B cell (primary cell): ENCODE measurements around the gene NMNAT3. TPM values are rescaled to one million over a fixed set of nuclear protein-coding genes. Genes with fewer than 3 reads are reported as not detected.

Source experiments
- ATAC-seq: fragments of 200-7000 bp; cut with Tn5 transposase; one replicate; pipeline ENCODE4 v1.10.0; 2021; ENCODE audit warnings: low read depth, mild to moderate bottlenecking, moderate number of reproducible peaks, moderate library complexity
- CTCF ChIA-PET: fragments of 350-600 bp; sonication (Branson Sonifier 250); formaldehyde crosslinking; loops from one replicate; lab custom pipeline; 2021; ENCODE audit warnings: antibody characterized with exemption, inconsistent platforms; lab: Charles Lee
- POLR2A ChIA-PET: fragments of 350-600 bp; sonication (Branson Sonifier 250); formaldehyde crosslinking; loops from one replicate; lab custom pipeline; 2021; ENCODE audit warnings: antibody characterized with exemption; lab: Charles Lee
- DNase-seq: peaks from one replicate; pipeline ENCODE4 v3.0.0; 2013
- H2AFZ ChIP-seq: 2 replicates; pipeline ENCODE4 v1.6.1; 2012; ENCODE audit warnings: mild to moderate bottlenecking, low read depth, low read length; ENCODE audit not compliant: insufficient read depth, poor library complexity, severe bottlenecking
- H3K27ac ChIP-seq, 2 donors: 1 replicate in 1 of 2; 2 replicates in 1 of 2; pipeline ENCODE4 v1.5.1; 2012 to 2013; ENCODE audit warnings: low read length in 2 of 2, mild to moderate bottlenecking in 2 of 2, moderate library complexity in 1 of 2
- H3K27me3 ChIP-seq, 4 experiments: fragments of 200-600 bp in 1 of 4; sonication (generic) in 1 of 4; replicated peaks in 1 of 4; 1 replicate in 2 of 4; 2 replicates in 2 of 4; pipeline versions ENCODE4 v1.6.1 to v1.7.0; 2013 to 2016; ENCODE audit warnings: low read length in 3 of 4, mild to moderate bottlenecking in 2 of 4, mixed read lengths in 1 of 4, moderate library complexity in 1 of 4; ENCODE audit not compliant: insufficient read depth in 4 of 4, control insufficient read depth in 3 of 4; ENCODE audit errors: control extremely low read depth in 1 of 4
- H3K36me3 ChIP-seq, 2 experiments: replicated peaks in 1 of 2; 1 replicate in 1 of 2; 2 replicates in 1 of 2; pipeline versions ENCODE4 v1.6.1 to v1.7.1; 2013; ENCODE audit warnings: low read length in 1 of 2; ENCODE audit not compliant: insufficient read depth in 2 of 2, control insufficient read depth in 1 of 2; ENCODE audit errors: control extremely low read depth in 1 of 2, extremely low read depth in 1 of 2
- H3K4me1 ChIP-seq, 2 donors: fragments of 200-600 bp in 1 of 2; sonication (generic) in 1 of 2; 1 replicate in 1 of 2; 2 replicates in 1 of 2; pipeline versions ENCODE4 v1.5.1 to v1.6.1; 2013 to 2017; ENCODE audit warnings: low read length in 2 of 2; ENCODE audit not compliant: control insufficient read depth in 2 of 2, insufficient read depth in 2 of 2
- H3K4me2 ChIP-seq: replicated peaks from 2 replicates; pipeline ENCODE3; 2012; ENCODE audit warnings: mild to moderate bottlenecking, low read depth, low read length; ENCODE audit not compliant: poor library complexity, severe bottlenecking
- H3K4me3 ChIP-seq, 5 experiments: fragments of 200-600 bp in 1 of 5; sonication (generic) in 1 of 5; 1 replicate in 3 of 5; 2 replicates in 2 of 5; pipeline versions ENCODE4 v1.5.1 to v1.7.0; 2011 to 2016; ENCODE audit warnings: low read length in 4 of 5, mild to moderate bottlenecking in 4 of 5, low read depth in 2 of 5, control low read depth in 1 of 5, moderate library complexity in 1 of 5; ENCODE audit not compliant: insufficient read depth in 1 of 5; ENCODE audit errors: control extremely low read depth in 1 of 5, extremely low read depth in 1 of 5
- H3K79me2 ChIP-seq: fragments of 200-600 bp; sonication (generic); one replicate; pipeline ENCODE4 v1.6.0; 2016; ENCODE audit warnings: low read length; ENCODE audit not compliant: control insufficient read depth, insufficient read depth
- H3K9ac ChIP-seq: fragments of 200-600 bp; sonication (generic); 2 replicates; pipeline ENCODE4 v1.6.1; 2017; ENCODE audit warnings: mild to moderate bottlenecking, low read length, moderate library complexity
- H3K9me3 ChIP-seq, 3 donors: one replicate each; pipeline versions ENCODE4 v1.6.1 to v1.7.1; 2013; ENCODE audit warnings: low read length in 2 of 3; ENCODE audit not compliant: control insufficient read depth in 2 of 3, insufficient read depth in 1 of 3; ENCODE audit errors: control extremely low read depth in 1 of 3
- H4K20me1 ChIP-seq: 2 replicates; pipeline ENCODE4 v1.6.0; 2012; ENCODE audit warnings: mild to moderate bottlenecking, low read length; ENCODE audit not compliant: insufficient read depth, control insufficient read depth, poor library complexity, severe bottlenecking
- H3K27ac Mint-ChIP-seq: one replicate; pipeline ENCODE4 v1.8.0; 2021; ENCODE audit warnings: mixed read lengths
- H3K27me3 Mint-ChIP-seq: one replicate; pipeline ENCODE4 v1.8.0; 2021; ENCODE audit warnings: mixed read lengths
- H3K4me1 Mint-ChIP-seq: one replicate; pipeline ENCODE4 v1.8.0; 2021; ENCODE audit warnings: mixed read lengths
- H3K4me3 Mint-ChIP-seq: one replicate; pipeline ENCODE4 v1.8.0; 2021; ENCODE audit warnings: mixed read lengths
- H3K9me3 Mint-ChIP-seq: one replicate; pipeline ENCODE4 v1.8.0; 2022; ENCODE audit warnings: mixed read lengths; ENCODE audit not compliant: insufficient read depth
- CTCF ChIP-seq: fragments of 200-600 bp; IDR thresholded peaks from one replicate; pipeline ENCODE4 v1.8.0; 2022; ENCODE audit warnings: antibody characterized with exemption, mild to moderate bottlenecking
- EZH2 ChIP-seq: IDR thresholded peaks from 2 replicates; pipeline ENCODE4 v1.6.1; 2012; ENCODE audit warnings: borderline replicate concordance, low read depth, mild to moderate bottlenecking, moderate library complexity, low read length; ENCODE audit not compliant: insufficient read depth, poor library complexity, severe bottlenecking
- WGBS: methylation state at CpG from one replicate; pipeline ENCODE4 v1.1.5; 2013; ENCODE audit warnings: missing lambda C conversion rate; ENCODE audit not compliant: insufficient coverage; 5-methylcytosine and 5-hydroxymethylcytosine counted together
- intact Hi-C: fragments of 100-400 bp; cut with micrococcal nuclease; formaldehyde crosslinking; loops from one replicate; pipeline ENCODE4 v1.10.0; 2022
- polyA plus RNA-seq: library from polyadenylated mRNA; depleted of rRNA; stranded (reverse); fragments of >200 nt; gene quantifications from 2 replicates; pipeline ENCODE4 v1.2.3, GENCODE V29; 2012
- total RNA-seq, 2 donors: library from RNA; stranded (reverse); fragments of 120-200 nt in 1 of 2; gene quantifications; 1 replicate in 1 of 2; 2 replicates in 1 of 2; pipeline versions ENCODE4 v1.2.3 to v1.2.4, GENCODE V29; 2013 to 2022

The NMNAT3 gene
- total and polyA plus RNA-seq, 2 donors (not counting 1 experiment from before 2014, with no cell fraction given): 1.9 to 3.3 TPM

GRCh38 chr3:139546772-139547171, 131.0 kb downstream of the NMNAT3 start:
- 57% methylated on average over 1 of the region's 3 CpGs for WGBS
- H3K9me3 Mint-ChIP-seq: no peaks in the 10 kb centered on the region
- Histone ChIP-seq H3K9me3 (no peaks in the 10 kb centered on the region), H3K79me2 (no peaks in the 10 kb centered on the region), H2AFZ (no peak overlapping the region), H3K4me3 (no peak overlapping the region), H3K9ac (no peak overlapping the region), H3K4me1 (no peaks in the 10 kb centered on the region), H4K20me1 (no peaks in the 10 kb centered on the region), H3K36me3 (no peaks in the 10 kb centered on the region), H3K4me2 (no peak overlapping the region), H3K27ac (no peak overlapping the region), H3K27me3 (peaks cover 0 to 6% (median 4%) of the 10 kb centered on the region in 4 experiments)
- peaks cover 27% of the 10 kb centered on the region for H3K27me3 Mint-ChIP-seq
- H3K4me1 Mint-ChIP-seq: no peaks in the 10 kb centered on the region
- intact Hi-C loops: no loop called here
- DNase-seq (no peak), ATAC-seq (no peak)
- no peak overlapping the region for H3K27ac Mint-ChIP-seq
- POLR2A ChIA-PET: no interaction called here
- TF ChIP-seq CTCF (no peak), EZH2 (no peak)
- CTCF ChIA-PET: no interaction called here
- no peak overlapping the region for H3K4me3 Mint-ChIP-seq

DNA sequence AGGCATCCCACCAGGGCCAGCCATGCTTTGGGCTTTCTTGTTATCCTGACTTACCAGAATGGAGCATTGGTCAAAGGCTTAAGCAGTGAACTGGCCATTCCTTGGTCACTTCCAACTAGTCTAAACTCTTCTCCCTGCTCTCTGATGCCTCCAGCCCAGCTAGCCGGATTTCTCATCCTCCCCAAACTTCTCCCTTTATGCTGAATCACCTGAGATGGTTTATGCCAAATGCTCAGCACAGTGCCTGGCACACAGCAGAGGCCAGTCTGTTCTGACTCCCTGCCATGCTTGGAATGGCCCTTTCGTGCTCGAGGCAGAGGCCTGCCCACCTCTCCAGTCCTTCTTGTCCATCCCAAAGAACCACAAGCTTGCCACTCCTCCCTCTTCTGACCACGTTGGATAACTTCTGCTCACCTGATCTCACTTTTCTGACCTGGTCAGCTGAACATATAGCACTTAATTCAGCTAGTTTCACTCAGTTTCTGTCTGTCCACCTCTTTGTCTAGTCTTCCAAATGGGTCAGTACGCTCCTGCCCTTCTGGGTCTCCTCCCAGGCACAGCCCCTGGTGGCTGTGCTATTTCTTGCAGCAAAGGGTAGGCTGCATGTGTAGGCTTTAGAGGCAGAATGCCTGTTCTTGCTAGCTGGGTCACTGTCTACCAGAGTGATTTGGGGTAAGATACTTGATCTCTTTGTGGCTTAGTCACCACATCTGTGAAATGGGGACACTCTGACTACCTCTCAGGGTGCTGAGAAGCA, 136.1 kb downstream of the NMNAT3 start:
- H3K4me3 ChIP-seq: no peak overlapping the region
- H4K20me1 ChIP-seq: no peaks in the 10 kb centered on the region
- peaks cover 0 to 35% (median 13%) of the 10 kb centered on the region in 4 experiments for H3K27me3 ChIP-seq
- intact Hi-C loops: no loop called here
- no peaks in the 10 kb centered on the region for H3K9me3 ChIP-seq
- H3K4me2 ChIP-seq: no peak overlapping the region
- peaks cover 0 to 4% of the 10 kb centered on the region in 2 donors for H3K4me1 ChIP-seq
- ChIA-PET CTCF (no interaction called here), POLR2A (no interaction called here)
- Mint-ChIP-seq H3K4me3 (no peak overlapping the region), H3K4me1 (peaks cover 12% of the 10 kb centered on the region), H3K27me3 (peaks cover 51% of the 10 kb centered on the region), H3K27ac (no peak overlapping the region), H3K9me3 (no peaks in the 10 kb centered on the region)
- H3K36me3 ChIP-seq: no peaks in the 10 kb centered on the region
- H3K79me2 ChIP-seq: no peaks in the 10 kb centered on the region
- no peak for TF ChIP-seq CTCF
- TF ChIP-seq EZH2: no peak
- WGBS: 85% methylated on average over 5 of the region's 5 CpGs
- DNase-seq (no peak), ATAC-seq (no peak)
- H3K27ac ChIP-seq: no peak overlapping the region
- H3K9ac ChIP-seq: no peak overlapping the region
- no peak overlapping the region for H2AFZ ChIP-seq
